Stimulated activated CD8-positive, alpha-beta memory T cell treated with anti-CD3 and anti-CD28 coated beads, Interleukin-15, amount 100 ng/mL, for 4 hours (primary cell): ENCODE measurements around the gene DCAF4L1.

Source experiments
- DNase-seq, 2 donors: peaks; one replicate each; pipeline ENCODE4 v3.0.0-alpha.2; 2020; ENCODE audit warnings: low read depth in 2 of 2

DCAF4L1 gene, protein sequence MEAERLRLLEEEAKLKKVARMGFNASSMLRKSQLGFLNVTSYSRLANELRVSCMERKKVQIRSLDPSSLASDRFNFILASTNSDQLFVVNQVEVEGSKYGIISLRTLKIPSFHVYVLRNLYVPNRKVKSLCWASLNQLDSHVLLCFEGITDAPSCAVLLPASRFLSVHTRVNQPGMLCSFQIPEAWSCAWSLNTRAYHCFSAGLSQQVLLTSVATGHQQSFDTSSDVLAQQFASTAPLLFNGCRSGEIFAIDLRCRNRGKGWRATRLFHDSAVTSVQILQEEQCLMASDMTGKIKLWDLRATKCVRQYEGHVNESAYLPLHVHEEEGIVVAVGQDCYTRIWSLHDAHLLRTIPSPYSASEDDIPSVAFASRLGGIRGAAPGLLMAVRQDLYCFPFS

DNA sequence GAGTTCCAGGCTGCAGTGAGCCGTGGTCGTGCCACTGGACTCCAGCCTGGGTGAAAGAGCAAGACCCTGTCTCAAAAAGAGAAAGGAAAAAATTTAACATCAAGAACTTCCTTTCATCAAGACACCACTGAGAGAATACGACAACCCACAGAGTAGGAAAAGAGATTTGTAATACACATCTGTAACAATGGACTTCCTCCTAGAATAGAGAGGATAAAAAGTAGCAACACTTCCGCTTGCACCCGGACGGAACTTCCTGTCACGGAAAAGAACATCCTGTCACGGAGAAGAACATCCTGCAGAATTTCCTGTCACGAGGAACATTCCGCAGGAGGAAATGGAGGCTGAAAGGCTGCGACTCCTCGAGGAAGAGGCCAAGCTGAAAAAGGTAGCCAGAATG, at the start of gene DCAF4L1:
Gene DCAF4L1 (plus strand): TSS at position 301 of the 400 bp plus-strand sequence. CDS start 37 bp downstream, at position 338.
- no peak for DNase-seq

DNA sequence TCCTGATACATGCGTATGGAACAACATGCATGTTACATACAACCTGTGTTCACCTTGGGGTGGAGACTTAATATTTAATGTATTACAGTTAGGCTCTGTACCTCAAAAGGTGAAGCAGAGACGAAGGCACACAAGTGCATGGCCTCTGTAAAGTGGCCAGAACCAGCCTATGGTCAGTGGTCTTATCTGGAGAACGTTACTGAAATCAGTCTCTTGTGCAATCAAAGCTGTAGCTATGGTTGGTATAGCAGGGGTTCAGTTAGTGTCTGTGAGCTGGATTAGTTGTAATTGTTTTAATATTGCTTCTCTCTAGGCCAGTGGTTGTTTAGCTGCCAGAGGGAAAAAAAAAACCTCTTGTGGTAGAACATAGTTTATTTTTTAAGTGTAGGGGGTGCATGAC, 48.6 kb upstream of the DCAF4L1 start:
- DNase-seq, result no peak

DNA sequence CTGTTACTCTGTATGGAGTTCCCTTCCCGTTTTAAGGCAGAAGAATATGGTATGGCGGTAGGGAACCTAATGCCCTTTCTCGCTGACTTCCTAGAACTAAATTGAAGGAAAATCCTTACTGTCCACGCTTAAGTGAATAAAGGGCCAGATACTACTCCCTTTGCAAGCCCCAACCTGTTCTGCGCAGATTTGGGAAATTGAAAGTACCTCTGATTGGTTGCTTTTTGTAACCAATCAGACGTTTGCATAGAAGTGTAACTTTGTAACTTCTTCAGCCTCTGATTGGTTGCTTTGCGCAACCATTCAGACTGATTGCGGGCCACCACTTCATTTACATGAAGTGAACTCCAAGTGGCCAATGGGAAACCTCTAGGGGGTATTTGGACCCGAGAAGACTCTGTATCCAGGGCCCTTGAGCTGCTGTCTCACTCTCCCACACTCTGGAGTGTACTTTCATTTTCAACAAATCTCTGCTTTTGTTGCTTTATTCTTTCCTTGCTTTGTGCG, 47.5 kb upstream of the DCAF4L1 start:
- DNase-seq, result no peak

DNA sequence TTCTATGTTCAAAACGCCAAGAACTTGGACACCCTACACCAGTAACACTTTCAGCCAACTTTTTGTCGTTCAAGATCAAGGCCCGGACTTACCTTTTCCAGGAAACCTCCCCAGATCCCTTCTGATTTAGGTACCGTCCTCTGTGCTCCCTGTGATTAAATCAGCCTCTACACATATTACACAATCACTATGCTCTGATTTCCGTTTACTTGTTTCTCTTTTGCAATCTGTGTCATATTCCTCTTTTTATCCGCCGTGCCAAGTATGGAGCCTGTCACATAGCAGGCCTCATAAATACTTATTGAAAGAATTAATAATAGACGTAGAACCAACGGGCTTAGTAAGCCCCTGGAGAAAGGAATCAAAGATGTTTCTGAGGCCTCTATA, 47.0 kb upstream of the DCAF4L1 start:
- no peak for DNase-seq

DNA sequence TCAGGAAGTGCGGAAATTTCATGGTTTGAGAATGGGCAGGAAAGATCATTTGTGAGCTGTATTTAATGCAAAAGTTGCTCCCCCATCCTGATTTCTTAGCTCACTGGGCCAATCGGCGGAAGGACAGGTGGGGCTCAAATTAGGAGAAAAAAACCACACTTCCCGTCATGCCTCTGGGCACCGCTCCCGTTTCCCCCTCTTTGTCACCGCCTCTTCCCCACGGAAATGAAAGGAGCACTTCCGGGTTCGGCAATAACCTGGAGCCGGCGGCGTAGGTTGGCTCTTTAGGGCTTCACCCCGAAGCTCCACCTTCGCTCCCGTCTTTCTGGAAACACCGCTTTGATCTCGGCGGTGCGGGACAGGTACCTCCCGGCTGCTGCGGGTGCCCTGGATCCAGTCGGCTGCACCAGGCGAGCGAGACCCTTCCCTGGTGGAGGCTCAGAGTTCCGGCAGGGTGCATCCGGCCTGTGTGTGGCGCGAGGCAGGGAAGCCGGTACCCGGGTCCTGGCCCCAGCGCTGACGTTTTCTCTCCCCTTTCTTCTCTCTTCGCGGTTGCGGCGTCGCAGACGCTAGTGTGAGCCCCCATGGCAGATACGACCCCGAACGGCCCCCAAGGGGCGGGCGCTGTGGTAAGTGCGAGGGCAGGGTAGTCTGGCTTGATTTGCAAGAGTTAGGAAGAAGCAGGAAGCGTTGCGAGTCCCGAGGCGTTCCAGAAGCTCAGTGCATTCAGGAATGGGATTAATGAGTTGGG, 46.5 kb upstream of the DCAF4L1 start, which contains the start of gene TMEM33:
Gene TMEM33 (plus strand): TSS at position 529 of the 751 bp plus-strand sequence. CDS start 56 bp downstream, at position 585.
- peak; percentile 62 to 66 for DNase-seq

DNA sequence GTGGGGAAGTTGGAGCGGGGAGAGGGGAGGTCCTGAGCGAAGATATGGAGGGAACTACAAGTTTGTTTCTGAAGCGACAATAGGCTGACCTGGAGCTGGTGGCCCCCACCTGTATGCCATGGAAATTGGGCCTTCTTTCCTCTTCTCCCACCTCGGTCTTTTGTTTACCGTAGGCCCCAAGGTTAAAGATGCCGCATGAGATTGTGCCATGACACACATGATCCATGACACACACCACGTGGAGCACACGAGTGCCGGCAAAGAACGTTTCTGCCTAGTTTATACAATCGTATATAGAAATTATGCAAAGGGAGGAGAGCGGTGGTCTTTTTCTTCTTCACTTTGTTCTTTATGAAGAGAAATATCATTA, 45.9 kb upstream of the DCAF4L1 start:
- DNase-seq, result no peak

DNA sequence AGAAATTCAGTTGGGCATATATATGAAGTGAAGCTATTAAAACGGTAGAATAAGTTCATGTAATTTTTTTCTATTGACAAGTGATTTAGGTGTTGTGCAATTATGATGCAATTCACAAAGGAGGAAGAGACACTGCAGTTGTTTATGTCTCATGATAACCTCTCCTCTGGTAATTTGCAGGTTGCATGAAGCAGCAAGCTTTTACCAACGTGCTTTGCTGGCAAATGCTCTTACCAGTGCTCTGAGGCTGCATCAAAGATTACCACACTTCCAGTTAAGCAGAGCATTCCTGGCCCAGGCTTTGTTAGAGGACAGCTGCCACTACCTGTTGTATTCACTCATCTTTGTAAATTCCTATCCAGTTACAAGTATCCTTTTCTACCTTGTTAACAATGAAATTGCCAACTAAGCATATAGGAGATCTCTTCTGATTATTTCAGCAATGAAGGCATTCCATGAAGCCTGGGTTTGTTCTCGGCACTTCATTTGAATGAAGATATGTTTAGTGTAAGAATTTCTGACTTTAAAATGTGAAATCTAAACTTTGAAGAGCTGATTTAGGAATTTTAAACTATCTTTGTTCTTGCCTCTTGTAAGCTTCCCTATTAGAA, 42.4 kb upstream of the DCAF4L1 start:
- DNase-seq, result no peak

DNA sequence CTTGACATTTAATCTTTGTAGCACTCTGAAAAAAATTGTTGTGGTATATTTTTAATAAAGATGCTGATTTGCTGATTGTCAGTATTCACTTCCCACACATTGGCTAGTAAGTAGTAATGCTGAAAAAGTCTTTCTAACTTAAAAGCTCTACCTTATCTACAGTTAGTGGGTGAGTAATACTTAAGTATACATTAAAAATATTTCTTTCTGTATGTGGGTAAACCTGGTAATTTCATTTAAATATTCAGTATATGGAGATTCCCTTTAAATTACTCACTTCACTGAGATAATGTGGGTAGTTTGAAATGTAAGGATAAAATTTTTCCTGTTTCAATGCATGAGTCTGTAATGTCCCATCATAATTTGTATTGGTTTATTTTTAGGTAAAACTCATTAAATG, 40.7 kb upstream of the DCAF4L1 start:
- DNase-seq, result no peak

DNA sequence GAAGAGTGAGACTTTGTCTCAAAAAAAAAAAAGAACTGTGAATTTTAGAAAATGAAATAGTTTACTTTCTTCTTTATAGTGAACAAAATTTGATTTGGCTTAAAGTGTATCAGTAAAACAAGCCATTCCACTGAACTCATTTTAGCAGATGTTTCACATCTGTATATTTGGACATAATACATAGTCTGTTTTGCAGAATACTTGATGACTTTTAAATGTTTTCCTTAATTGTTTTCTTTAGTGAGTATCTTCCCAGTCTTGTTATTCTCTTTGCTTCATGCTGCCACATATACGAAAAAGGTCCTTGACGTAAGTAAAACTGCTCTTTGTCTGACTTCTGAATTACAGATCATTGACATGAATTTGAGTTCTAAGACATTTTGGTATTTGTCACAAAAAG, 38.0 kb upstream of the DCAF4L1 start:
- no peak for DNase-seq

DNA sequence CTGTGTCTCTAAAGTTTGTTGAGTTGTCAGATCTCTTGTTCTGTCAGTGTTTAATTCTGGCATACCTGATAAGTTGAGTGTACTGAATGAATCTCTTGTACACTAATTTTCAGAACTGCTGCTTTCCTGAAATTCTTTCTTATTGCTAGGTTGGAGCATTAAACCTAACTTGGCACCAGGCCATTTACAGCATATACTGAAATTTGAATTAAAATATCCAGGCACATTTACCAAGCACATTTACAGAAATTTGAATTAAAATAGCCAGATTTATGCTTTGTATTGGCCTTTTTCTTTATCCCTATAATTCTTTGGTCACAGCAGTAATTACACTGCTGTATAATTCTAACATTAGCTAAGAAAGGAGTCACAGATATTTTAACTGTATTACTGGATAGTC, 37.5 kb upstream of the DCAF4L1 start:
- no peak for DNase-seq

DNA sequence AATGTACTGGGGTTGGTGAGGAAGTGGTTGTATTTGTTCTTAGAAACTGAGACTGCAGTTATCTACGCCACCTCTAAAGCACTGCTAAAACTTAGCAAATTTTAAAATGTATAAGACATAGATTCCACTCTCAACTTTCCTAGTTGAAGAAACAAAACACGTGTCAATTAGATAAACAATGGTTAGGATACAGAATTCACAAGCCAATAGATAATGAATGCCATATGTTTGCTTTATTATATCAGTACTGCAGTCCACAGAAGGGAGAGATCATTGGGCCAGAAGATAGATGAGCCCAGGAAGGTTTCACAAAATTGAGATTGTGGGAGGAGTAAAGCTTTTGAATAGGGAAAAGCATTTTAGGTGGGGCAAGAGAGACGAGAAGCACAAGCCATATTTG, 32.0 kb upstream of the DCAF4L1 start:
- DNase-seq, result no peak

DNA sequence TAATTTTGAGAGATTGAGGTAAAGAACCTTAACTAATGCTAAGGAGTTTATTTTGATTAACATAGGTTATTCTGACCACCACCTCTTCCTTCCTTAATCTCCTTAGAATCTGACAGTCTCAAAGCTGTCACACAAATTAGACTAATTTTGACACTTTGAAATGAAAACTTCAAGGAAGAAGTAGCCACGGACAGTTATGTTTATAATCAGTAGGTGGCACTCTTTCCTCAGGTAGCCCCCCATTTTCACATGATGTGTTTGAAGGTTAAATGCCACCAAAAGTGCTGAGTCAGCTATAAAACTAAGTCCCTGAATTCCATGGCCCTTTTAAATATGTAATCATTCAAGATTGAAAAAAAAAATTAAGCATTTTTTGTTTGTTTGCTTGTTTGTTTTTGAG, 23.9 kb upstream of the DCAF4L1 start:
- DNase-seq, result no peak

DNA sequence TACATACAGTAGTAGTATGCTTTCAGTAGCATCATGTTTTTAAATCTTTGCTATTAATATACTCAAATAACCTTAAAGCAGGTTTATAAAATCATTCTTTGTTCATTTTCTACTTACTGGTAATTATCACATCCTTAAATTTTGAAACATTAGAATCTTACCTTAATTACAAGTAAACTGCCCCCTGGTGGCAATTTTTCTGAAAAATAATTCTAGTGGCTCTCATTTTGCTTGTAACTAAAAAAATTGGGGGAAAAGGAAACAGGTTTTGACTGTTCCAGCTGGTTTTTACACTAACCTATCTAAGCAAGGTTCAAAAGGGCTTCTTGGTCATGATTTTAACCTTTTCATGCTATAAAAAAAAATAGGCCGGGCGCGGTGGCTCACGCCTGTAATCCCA, 18.5 kb upstream of the DCAF4L1 start:
- no peak for DNase-seq

DNA sequence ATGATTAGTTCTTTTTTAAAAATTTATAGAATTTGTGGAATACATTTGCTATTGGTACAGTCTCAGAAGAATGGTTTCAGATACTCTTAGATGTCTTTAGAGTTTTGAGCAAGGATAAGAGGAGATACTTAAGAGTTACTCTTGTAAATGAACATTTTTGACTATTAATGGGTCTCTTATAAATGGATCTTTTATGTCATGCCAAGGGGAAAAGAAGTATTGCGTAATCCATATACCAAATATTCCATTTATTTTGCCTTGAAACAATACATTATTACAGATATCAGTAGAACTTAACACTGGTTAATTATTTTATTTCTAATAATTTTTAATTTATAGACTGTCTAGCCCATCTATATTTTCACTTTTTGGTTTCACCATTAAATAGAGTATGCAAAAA, 17.2 kb upstream of the DCAF4L1 start:
- no peak for DNase-seq

DNA sequence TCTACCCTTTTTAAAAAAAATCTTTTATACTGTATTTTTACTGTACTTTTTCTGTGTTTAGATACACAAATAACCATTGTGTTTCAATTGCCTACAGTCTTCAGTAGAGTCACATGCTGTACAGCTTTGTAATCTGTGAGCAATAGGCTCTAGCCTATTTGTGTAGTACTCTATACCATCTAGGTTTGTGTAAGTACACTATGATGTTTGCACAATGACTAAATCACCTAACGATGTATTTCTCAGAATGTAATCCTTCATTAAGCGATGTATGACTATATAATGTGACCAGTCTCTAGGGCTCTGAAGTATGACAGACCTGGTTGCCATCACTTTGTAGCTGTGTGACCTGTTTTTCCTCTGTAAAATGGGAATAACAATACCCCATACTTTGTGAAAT, 14.2 kb upstream of the DCAF4L1 start:
- DNase-seq, result no peak

DNA sequence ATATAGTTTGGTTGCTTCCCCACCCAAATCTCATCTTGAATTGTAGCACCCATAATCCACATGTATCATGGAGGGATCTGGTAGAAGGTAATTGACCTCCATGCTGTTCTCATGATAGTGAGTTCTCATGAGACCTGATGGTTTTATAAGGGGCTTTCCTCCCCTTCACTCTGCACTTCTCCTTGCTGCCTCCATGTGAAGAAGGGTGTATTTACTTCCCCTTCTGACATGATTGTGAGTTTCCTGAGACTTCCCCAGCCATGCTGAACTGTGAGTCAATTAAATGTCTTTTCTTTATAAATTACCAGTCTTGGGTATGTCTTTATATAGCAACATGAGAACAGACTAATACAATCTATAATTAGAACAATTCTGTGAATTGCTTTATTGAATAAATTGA, 11.9 kb upstream of the DCAF4L1 start:
- no peak for DNase-seq

DNA sequence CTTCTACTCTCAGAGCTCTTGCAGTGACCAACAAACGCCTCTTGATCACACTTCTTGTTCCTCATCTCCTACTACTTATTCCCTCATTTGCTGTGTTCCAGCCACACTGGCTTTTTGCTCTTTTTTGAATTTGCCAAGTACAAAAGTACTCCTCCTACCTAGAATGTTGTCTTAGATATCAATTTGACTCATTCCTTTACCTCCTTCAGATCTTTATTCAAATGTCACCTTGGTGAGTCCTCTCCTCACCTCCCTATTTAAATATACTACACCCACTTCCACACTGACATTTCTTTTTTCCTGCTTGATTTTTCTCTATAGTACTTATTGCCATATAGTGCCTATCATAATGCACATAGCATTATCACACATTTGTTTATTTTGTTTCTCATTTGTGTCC, 6.2 kb upstream of the DCAF4L1 start:
- no peak for DNase-seq

DNA sequence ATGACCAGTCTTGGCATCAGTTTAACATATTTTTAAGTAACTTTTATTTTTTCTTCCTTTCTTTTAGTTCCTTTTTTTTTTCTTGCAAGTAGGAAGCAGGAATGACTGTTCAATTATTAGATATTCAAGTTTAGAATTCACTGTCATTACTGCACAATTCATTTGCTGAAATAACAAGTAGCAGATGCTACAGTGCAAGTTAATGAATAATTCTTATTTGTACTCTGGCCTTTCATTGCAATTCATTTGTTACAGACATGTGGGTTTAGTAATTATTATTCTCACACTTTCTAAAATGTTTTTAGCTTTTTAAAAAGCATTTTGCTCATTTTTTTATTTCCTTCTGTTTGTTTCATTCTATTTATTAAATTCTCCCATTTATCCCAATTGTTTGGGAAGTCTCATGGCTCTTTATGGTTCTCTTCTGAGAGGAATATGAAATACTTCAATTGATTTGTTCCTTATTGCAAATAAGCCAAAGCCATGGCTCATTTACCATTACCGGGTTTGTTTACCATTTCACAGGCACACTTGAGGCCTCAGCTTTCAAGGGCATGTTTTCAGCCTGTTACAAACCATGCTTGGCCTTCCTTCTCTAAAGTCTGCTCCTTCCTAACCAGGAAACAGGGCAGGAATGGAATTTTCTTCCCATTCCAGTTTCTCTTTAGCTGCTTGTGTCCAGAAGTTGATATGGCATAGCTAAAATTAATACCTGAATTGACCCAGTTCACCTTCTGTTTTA, 4.6 kb upstream of the DCAF4L1 start:
- no peak for DNase-seq

DNA sequence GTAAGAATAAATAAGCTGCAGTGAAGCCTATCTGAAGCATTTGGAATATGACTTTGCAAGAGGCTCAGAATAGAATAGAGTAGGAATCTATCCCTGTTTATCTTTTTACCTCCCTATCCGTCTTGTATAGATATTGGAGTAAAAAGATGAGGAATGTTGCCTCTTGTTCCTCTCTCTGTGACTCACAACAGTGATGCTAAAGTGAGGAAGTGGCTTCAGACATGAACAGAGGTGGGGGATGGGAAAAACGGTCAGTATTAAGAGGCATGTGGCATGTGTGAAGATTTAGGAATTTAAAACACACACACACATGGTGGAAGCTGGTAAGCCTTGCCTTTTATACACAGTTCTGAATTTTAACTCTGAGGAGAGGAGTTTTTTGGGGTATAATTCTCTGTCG, 3.8 kb upstream of the DCAF4L1 start:
- no peak for DNase-seq

DNA sequence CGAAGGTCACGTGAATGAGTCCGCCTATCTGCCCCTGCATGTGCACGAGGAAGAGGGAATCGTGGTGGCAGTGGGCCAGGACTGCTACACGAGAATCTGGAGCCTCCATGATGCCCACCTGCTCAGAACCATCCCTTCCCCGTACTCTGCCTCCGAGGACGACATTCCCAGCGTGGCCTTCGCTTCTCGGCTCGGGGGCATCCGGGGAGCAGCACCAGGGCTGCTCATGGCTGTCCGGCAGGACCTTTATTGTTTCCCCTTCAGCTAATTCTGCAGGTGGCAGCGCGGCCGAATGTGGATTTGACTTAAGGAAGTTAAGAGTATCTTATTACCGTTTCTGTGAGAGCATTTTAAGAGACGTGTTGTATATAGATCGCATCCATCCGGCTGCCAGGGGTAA, 1.2 kb downstream of the DCAF4L1 start:
- no peak for DNase-seq

DNA sequence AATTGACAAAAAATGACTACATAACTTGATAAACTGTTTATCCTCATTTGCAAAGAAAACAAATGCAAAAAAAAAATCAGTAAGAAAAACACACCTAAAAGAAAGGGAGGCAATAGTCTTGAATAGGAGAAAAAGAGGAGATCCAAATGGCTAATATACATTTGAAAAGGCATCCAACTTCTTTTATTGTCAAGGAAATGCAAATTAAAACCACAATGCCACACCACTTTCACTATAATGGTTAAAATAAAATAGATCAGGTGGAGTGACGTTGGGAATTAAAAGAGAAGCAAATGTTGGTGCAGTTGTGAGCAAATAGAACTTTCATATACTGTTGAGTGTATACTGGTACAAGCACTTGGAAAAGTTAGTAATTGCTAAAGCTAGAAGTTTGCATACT, 3.6 kb downstream of the DCAF4L1 start:
- DNase-seq, result no peak

DNA sequence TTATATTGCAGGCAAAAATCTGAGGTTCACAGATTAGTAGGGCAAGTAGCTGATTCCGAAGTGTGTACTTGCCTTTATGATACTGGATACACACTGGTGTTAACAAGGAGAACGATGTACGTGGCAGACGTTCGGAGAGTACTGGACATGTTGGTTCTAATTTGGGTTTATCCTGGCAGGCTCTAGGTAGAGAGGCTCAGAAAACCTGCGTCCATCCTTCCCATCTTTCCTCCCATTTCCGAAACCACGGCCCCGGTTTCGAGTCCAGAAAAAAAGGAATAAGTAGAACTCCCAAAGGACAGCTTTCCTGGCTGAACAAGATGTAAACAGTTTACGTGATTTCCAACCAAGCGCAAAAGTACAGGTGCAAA, 8.4 kb downstream of the DCAF4L1 start:
- DNase-seq, result no peak
